Activated T-cell treated with anti-CD3 and anti-CD28 coated beads, Interleukin-2, amount 50 U/mL, for 4 hours (primary cell): ENCODE measurements around the gene SNX8. TPM values are rescaled to one million over a fixed set of nuclear protein-coding genes. Genes with fewer than 3 reads are reported as not detected.
A peak's percentile ranks its signal among the peaks of the same experiment; 100 is the strongest.

Experiments
- ATAC-seq, 2 donors: fragments of 200-7000 bp; cut with Tn5 transposase; one replicate each; pipeline ENCODE4 v1.10.0; 2021
- DNase-seq: peaks from one replicate; pipeline ENCODE4 v3.0.0-alpha.2; 2020
- H3K27me3 Mint-ChIP-seq: one replicate; pipeline ENCODE4 v1.8.0; 2021; ENCODE audit warnings: low read depth, mixed read lengths
- H3K36me3 Mint-ChIP-seq: one replicate; pipeline ENCODE4 v1.8.0; 2022; ENCODE audit warnings: mixed read lengths; ENCODE audit not compliant: insufficient read depth
- H3K4me1 Mint-ChIP-seq: one replicate; pipeline ENCODE4 v1.8.0; 2021; ENCODE audit warnings: low read depth, mixed read lengths
- H3K4me3 Mint-ChIP-seq: one replicate; pipeline ENCODE4 v1.8.0; 2021; ENCODE audit warnings: mild to moderate bottlenecking, moderate library complexity, mixed read lengths
- H3K9me3 Mint-ChIP-seq: one replicate; pipeline ENCODE4 v1.8.0; 2021; ENCODE audit warnings: mixed read lengths
- total RNA-seq, 3 donors: library from RNA; stranded (reverse); gene quantifications; one replicate each; pipeline ENCODE4 v1.2.1, GENCODE V29; 2021

Gene SNX8, protein sequence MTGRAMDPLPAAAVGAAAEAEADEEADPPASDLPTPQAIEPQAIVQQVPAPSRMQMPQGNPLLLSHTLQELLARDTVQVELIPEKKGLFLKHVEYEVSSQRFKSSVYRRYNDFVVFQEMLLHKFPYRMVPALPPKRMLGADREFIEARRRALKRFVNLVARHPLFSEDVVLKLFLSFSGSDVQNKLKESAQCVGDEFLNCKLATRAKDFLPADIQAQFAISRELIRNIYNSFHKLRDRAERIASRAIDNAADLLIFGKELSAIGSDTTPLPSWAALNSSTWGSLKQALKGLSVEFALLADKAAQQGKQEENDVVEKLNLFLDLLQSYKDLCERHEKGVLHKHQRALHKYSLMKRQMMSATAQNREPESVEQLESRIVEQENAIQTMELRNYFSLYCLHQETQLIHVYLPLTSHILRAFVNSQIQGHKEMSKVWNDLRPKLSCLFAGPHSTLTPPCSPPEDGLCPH
- total RNA-seq = 10 to 100 TPM; 51.9 to 54.0 (median 53.9) TPM

DNA sequence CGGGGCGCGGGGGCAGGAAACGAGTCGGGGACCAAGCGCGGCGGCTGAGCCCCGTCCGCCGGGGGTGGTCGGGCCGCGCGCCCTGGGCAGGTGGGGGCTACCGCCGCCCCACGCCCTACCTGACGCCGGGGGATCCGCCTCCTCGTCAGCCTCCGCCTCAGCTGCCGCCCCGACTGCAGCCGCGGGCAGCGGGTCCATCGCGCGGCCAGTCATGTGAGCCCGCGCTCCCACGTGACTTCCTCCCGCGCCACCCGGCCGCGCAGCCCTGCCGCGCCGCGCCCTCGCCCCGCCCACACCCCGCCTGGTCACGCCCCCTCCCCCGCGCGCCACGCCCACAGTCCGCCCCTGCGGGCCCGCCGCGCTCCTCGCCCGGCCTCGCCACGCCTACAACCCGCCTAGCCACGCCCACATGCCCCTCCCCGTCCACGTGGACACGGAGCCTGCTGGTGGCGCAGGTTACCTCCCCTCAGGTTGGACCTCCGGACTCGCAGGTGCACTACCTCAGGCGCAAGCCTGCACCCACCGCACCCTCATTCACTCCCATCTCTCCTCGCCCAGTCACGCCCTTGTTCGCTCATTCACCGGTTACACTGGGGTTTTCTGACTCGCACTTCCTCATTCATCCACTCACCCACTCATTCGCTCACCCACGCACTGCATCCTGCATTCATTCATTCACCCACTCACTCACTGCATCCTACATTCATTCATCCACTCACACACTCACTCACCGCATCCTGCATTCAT lies at the start of gene SNX8:
TSS of gene SNX8 (minus strand) at position 233 of the 747 bp plus-strand sequence. CDS start at position 213, 20 bp downstream.
- Mint-ChIP-seq H3K36me3 (no peaks in the 10 kb centered on the region), H3K27me3 (no peaks in the 10 kb centered on the region), H3K4me3 (no peak within 1 kb of the TSS), H3K4me1 (peaks cover 12% of the 10 kb centered on the region), H3K9me3 (no peaks in the 10 kb centered on the region)
- DNase-seq (peak; percentile 94), ATAC-seq (peak; percentile 87 to 91)

DNA sequence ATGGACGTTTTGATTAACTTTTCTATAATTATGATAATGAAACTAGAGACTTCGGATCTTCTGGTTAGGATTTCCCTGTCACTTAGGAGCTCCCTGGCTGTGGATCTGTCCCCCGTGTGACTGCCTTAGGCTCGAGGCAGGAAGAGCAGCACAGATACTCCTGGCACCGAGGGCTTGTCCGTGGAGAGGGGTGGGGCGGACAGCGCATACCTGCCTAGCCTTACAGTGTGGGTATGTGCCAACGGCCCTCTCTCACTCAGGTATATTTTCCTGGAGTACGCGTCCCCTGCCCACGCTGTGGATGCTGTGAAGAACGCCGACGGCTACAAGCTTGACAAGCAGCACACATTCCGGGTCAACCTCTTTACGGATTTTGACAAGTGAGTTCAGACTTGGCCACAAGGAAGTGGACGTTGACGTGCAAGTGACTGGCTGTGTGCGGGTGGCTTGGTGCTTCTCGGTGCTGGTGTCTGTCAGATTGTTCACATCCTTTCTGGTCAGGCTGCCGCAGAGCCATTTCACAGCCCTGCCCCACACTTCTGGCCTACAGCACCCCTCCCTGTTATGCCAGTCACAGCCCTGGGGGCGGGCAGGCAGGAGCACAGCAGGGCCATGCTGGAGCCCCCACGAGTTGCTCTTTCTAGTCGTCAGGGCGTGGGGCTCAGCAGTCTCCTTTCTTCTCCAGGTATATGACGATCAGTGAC lies 48.3 kb upstream of the SNX8 start:
- Mint-ChIP-seq H3K4me3 (no peak overlapping the region), H3K9me3 (no peaks in the 10 kb centered on the region), H3K27me3 (no peaks in the 10 kb centered on the region), H3K36me3 (peaks cover 53% of the 10 kb centered on the region), H3K4me1 (peaks cover 34% of the 10 kb centered on the region)
- DNase-seq (no peak), ATAC-seq (no peak)

DNA sequence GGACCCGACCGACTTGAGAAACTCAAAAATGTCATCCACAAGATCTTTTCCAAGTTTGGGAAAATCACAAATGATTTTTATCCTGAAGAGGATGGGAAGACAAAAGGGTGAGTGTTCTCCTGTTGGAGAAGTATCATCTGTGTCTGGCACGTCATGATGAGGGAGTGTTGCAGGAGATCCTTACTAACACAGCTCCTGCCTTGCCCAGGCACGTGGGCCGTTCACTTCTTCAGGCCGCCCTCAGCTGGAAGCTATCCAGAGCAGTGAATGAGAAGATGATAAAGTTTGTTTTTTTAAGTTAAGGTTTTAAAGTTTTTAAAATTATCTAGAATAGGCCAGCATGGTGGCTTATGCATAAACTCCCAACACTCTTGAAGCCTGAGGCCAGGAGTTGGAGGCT lies 46.6 kb upstream of the SNX8 start:
- Mint-ChIP-seq H3K4me3 (no peak overlapping the region), H3K4me1 (peaks cover 46% of the 10 kb centered on the region), H3K9me3 (no peaks in the 10 kb centered on the region), H3K36me3 (peaks cover 57% of the 10 kb centered on the region), H3K27me3 (no peaks in the 10 kb centered on the region)
- no peak for ATAC-seq
- DNase-seq = no peak

DNA sequence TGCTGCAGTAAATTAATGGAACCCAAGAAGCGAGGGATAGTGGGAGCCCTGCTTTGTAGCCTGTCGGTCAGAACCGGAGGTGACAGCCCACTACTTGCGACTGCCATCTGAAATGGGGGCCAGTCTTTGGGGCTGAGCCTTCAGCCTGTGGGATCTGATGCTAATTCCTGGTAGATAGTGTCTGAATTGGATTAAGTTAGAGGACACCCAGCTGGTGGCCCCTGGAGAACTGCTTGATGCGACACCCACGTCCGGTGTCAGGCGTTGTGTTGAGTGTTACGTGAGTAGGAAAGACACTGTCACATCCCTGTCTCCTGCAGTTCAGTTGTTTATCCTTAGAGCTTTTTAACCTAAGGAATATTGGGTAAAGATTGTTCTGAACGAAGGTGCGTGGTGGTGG lies 45.4 kb upstream of the SNX8 start:
- no peaks in the 10 kb centered on the region for H3K9me3 Mint-ChIP-seq
- peaks cover 47% of the 10 kb centered on the region for H3K4me1 Mint-ChIP-seq
- no peaks in the 10 kb centered on the region for H3K27me3 Mint-ChIP-seq
- ATAC-seq = no peak
- H3K4me3 Mint-ChIP-seq = no peak overlapping the region
- H3K36me3 Mint-ChIP-seq = peaks cover 50% of the 10 kb centered on the region
- no peak for DNase-seq

DNA sequence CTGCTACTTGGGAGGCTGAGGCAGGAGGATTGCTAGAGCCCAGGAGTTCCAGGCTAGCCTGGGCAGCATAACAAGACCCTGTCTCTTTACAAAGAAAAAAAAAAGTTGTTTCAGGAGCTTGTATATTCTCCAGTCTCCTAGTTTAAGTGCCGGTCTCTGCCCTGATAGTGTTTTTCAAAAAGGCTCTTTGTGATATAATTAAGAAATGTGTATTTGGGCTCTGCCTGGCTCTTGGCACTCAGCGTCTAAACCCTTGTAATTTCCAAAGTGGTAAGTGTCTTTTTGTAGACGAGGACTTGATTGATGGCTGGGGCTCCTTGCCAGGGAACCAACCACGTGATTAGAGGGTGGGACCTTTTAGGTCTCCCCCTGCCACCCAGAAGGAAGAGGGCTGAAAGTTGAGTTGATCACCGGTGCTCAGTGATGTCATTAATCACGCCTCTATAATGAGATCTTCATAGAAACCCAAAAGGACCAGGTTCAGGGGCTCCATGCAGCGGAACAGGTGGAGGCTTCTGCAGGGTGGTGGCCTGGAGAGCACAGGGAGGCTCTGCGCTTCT lies 44.8 kb upstream of the SNX8 start:
- Mint-ChIP-seq H3K9me3 (no peaks in the 10 kb centered on the region), H3K4me1 (peaks cover 47% of the 10 kb centered on the region), H3K27me3 (no peaks in the 10 kb centered on the region), H3K36me3 (peaks cover 47% of the 10 kb centered on the region), H3K4me3 (no peak overlapping the region)
- no peak for ATAC-seq
- DNase-seq = no peak

DNA sequence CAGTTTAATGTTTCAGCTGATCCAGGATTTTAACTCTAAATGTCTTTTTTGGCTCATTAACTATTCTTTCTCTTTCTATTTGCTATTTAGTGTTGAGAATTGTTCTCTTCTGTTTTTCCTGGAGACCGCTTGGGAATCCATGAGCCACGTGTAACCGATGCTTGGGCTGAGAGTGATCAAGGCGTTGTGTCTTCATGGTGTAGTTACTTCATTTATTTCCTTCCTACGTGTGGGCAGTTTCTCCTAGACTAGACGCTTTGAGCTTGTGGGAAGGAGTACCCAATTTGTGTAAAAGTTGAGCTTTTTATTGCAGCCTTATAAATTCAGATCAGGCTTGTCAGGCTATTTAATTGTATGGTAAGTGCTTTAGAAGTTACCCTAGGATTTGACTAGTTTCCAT lies 43.3 kb upstream of the SNX8 start:
- Mint-ChIP-seq H3K4me3 (peak overlapping the region; percentile 88), H3K4me1 (peaks cover 48% of the 10 kb centered on the region), H3K27me3 (no peaks in the 10 kb centered on the region), H3K36me3 (peaks cover 36% of the 10 kb centered on the region), H3K9me3 (no peaks in the 10 kb centered on the region)
- DNase-seq (no peak), ATAC-seq (no peak)

DNA sequence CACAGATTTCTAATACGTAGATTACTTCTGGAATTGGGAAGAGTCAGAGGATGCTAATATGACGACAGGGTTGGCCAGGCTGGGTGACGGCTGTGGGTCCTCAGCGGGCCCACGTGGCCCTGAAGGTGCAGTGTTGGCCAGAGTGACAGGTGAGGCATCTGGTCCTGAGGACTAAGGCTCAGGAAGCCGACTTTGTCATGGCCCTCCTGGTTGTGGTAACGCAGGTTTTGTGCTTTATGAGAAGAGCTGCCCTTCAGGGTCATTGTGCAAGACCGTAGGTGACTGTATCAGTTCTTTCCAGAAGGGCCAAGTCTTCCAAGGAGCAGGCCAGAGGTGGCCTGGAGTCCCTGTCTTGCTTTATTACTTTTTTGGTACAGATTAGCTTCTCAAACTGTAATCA lies 42.9 kb upstream of the SNX8 start:
- Mint-ChIP-seq H3K4me1 (peaks cover 46% of the 10 kb centered on the region), H3K36me3 (peaks cover 33% of the 10 kb centered on the region), H3K4me3 (peak overlapping the region; percentile 88), H3K27me3 (no peaks in the 10 kb centered on the region), H3K9me3 (no peaks in the 10 kb centered on the region)
- DNase-seq (no peak), ATAC-seq (no peak)

DNA sequence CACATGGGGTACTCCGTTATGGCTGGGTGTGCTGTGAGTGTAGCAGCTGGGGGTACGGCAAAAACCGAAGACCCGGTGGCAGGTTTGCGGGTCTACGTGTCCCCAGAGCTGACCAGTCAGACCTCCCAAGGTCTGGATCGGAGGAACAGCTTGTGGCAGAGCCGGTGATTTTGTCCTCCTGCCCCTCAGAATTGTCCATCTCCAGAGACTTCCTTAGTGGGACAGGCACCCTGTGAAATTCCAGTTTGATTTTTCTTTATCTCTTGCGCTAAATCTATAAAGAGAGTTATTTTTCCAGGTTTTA lies 41.4 kb upstream of the SNX8 start:
- no peak for ATAC-seq
- peaks cover 44% of the 10 kb centered on the region for H3K4me1 Mint-ChIP-seq
- H3K27me3 Mint-ChIP-seq = no peaks in the 10 kb centered on the region
- DNase-seq = no peak
- H3K36me3 Mint-ChIP-seq = peaks cover 31% of the 10 kb centered on the region
- H3K4me3 Mint-ChIP-seq = peak overlapping the region; percentile 88
- no peaks in the 10 kb centered on the region for H3K9me3 Mint-ChIP-seq

DNA sequence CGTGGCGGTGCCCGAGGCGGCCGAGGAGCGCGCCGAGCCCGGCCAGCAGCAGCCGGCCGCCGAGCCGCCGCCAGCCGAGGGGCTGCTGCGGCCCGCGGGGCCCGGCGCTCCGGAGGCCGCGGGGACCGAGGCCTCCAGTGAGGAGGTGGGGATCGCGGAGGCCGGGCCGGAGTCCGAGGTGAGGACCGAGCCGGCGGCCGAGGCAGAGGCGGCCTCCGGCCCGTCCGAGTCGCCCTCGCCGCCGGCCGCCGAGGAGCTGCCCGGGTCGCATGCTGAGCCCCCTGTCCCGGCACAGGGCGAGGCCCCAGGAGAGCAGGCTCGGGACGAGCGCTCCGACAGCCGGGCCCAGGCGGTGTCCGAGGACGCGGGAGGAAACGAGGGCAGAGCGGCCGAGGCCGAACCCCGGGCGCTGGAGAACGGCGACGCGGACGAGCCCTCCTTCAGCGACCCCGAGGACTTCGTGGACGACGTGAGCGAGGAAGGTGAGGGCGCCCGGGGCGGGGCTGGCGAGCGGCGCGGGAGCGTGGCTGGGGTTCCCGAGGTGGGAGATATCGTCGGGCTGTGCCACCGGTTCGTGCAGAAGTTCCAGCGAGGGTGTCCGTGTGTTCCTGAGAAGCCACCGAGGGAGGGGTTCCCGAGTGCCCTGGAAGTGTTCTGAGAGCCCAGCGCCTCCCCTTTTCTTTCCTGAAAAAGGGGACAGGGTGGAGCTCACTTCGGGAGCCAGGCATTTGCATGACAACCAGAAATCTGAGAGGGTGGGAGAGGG lies 40.9 kb upstream of the SNX8 start:
- ATAC-seq (peak; percentile 12 to 13), DNase-seq (peak; percentile 28)
- peaks cover 39% of the 10 kb centered on the region for H3K4me1 Mint-ChIP-seq

DNA sequence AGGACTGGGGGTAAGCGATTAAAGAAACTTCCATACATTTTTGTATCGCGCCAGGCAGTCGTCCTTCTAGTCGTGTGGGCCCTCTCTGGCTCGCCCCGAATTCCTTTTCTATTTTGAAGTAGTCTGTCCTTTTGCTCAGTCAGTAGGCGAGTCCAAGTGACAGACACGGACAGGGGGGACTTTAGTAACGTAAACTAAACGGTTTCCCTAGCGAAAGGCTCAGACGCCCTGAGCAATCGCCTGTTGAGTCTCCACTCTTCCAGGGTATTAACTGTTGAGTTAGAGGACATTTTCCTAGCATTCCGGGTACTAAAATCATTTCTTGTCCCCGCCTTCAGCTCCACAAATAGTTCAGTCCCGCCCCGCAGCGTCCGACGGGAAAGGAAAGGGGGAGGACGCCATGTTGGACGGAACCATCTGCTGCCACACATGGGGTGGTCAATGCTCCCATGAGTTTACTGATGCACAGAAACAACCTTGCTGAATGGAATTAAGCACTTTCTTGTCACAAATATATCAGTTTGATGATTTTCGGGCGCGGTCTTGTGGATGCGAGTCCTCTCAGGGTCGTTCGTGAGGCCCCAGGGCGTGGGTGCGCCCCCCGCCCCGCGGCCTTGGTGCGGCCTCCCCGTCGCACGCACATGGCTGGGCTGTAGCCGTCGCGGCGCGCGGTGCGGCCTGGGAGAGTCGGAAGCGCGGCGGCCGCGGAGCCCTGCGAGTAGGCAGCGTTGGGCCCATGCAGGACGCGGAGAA lies 40.1 kb upstream of the SNX8 start, which contains the start of gene EIF3B:
TSS of gene EIF3B (plus strand) at position 642 of the 753 bp plus-strand sequence. CDS start at position 737, 95 bp downstream.
- Mint-ChIP-seq H3K36me3 (peaks cover 21% of the 10 kb centered on the region), H3K4me1 (peaks cover 31% of the 10 kb centered on the region), H3K9me3 (no peaks in the 10 kb centered on the region), H3K27me3 (no peaks in the 10 kb centered on the region), H3K4me3 (peak within 1 kb of the TSS; percentile 88)
- peak; percentile 89 to 90 for ATAC-seq
- DNase-seq = peak; percentile 86

More for the DNA sequence above, 40.9 kb upstream of the SNX8 start:
- peaks cover 26% of the 10 kb centered on the region for H3K36me3 Mint-ChIP-seq
- peak overlapping the region; percentile 88 for H3K4me3 Mint-ChIP-seq
- no peaks in the 10 kb centered on the region for H3K9me3 Mint-ChIP-seq
- no peaks in the 10 kb centered on the region for H3K27me3 Mint-ChIP-seq

DNA sequence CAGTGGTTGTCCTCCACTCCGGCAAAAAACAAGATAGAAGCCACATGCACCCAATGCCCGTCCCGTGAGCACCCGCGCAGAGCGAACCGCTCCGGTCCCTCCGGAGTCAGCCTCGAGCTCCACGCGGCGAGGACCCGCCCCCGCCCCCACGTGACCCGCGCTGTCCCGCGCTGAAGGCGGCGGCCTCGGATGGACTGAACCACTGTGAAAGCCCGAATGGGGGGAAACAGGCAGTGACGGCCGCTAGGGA lies 39.6 kb upstream of the SNX8 start:
- H3K27me3 Mint-ChIP-seq = no peaks in the 10 kb centered on the region
- ATAC-seq (peak; percentile 73 to 77), DNase-seq (peak; percentile 90)
- H3K9me3 Mint-ChIP-seq = no peaks in the 10 kb centered on the region
- H3K4me3 Mint-ChIP-seq = peak overlapping the region; percentile 87
- peaks cover 17% of the 10 kb centered on the region for H3K36me3 Mint-ChIP-seq
- peaks cover 26% of the 10 kb centered on the region for H3K4me1 Mint-ChIP-seq

DNA sequence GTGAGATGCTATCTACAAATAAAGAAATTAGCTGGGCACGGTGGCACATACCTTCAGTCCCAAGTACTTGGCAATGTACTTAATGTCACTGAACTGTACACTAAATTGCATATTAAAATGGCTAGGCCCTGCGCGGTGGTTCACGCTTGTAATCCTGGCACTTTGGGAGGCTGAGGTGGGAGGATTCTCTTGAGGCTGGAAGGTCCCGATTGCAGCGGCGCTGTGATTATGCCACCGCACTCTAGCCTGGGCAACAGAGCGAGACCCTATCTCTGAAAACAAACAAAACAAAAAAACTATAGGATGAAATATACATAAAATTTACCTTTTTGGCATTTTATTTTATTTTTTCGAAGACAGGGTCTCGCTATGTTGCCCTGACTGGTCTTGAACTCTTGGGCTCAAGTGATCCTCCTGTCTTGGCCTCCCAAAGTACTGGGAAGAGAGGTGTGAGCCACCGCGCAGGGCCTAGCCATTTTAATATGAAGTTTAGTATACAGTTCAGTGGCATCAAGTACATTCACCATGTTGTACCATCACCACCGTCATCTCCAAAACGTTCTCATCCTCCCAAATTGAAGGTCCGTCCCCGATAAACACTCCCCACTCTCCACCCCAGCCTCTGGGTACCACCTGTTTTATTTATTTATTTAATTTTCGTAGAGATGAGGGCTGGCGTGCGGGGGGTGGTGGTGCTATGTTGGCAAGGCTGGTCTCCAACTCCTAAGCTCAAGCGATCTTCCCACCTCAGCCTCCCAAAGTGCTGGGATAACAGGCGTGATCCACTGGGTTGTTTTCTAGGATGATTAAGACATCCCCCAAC lies 39.1 kb upstream of the SNX8 start:
- no peaks in the 10 kb centered on the region for H3K27me3 Mint-ChIP-seq
- H3K4me3 Mint-ChIP-seq = peak overlapping the region; percentile 87
- ATAC-seq = peak in 1 of 2 donors; percentile 0
- peaks cover 17% of the 10 kb centered on the region for H3K36me3 Mint-ChIP-seq
- peaks cover 21% of the 10 kb centered on the region for H3K4me1 Mint-ChIP-seq
- DNase-seq = no peak
- no peaks in the 10 kb centered on the region for H3K9me3 Mint-ChIP-seq
